A549 (cell line): ENCODE data around the gene CPAMD8. TPM values are rescaled to one million over a fixed set of nuclear protein-coding genes. Genes with fewer than 3 reads are reported as not detected.

Experiments used
- ATAC-seq, 2 experiments: fragments of 200-7000 bp in 1 of 2; fragments of >200 bp in 1 of 2; cut with Nextera tagmentation in 1 of 2; cut with Tn5 transposase in 1 of 2; 3 replicates each; pipeline versions ENCODE4 v1.8.0 to v1.9.1; 2018 to 2020; ENCODE audit warnings: mild to moderate bottlenecking in 1 of 2, moderate library complexity in 1 of 2
- CTCF ChIA-PET: fragments of 300-600 bp; sonication (Branson Sonifier 250); formaldehyde crosslinking; extraction: SDS; loops from one replicate; lab custom pipeline; 2021; ENCODE audit warnings: antibody characterized with exemption, inconsistent platforms; lab: Yijun Ruan, JAX
- POLR2A ChIA-PET: fragments of 350-600 bp; formaldehyde crosslinking; extraction: SDS; loops from one replicate; lab custom pipeline; 2021; ENCODE audit warnings: antibody characterized with exemption, inconsistent platforms; lab: Yijun Ruan, JAX
- DNase-seq, 2 experiments: peaks; one replicate each; pipeline versions ENCODE4 v3.0.0 to v3.0.0-alpha.2; 2011 to 2016; ENCODE audit warnings: low read depth in 1 of 2, low spot score in 1 of 2
- FAIRE-seq: peaks from 2 replicates; lab custom pipeline; 2011; peaks lifted over from hg19 to GRCh38; lab: Jason Lieb, UNC
- H3K27ac ChIP-seq, 2 experiments: fragments of >200 bp; sonication (Bioruptor Twin); formaldehyde crosslinking; 3 replicates each; pipeline ENCODE4 v1.5.1; 2016 to 2017
- H3K4me1 ChIP-seq: fragments of >200 bp; sonication (Bioruptor Twin); formaldehyde crosslinking; 3 replicates; pipeline ENCODE4 v1.6.1; 2016
- H3K4me2 ChIP-seq: fragments of >200 bp; sonication (Bioruptor Twin); formaldehyde crosslinking; 3 replicates; pipeline ENCODE4 v1.6.1; 2016
- H3K4me3 ChIP-seq: fragments of >200 bp; sonication (Bioruptor Twin); formaldehyde crosslinking; 3 replicates; pipeline ENCODE4 v1.5.1; 2016
- H3K9me3 ChIP-seq: fragments of >200 bp; sonication (Bioruptor Twin); formaldehyde crosslinking; 3 replicates; pipeline ENCODE4 v1.6.1; 2016
- ATOH8 ChIP-seq: fragments of 250-450 bp; sonication (Bioruptor Pico); IDR thresholded peaks from 2 replicates; pipeline ENCODE4 v1.5.0; 2020; ENCODE audit warnings: low read depth, mild to moderate bottlenecking, moderate library complexity
- CBX2 ChIP-seq: fragments of 200-600 bp; sonication (generic); IDR thresholded peaks from 2 replicates; pipeline ENCODE4 v1.6.1; 2016; ENCODE audit warnings: low read depth, mild to moderate bottlenecking, borderline replicate concordance
- CEBPB ChIP-seq, 2 experiments: fragments of >200 bp in 1 of 2; sonication (Bioruptor Twin) in 1 of 2; formaldehyde crosslinking in 1 of 2; IDR thresholded peaks; 2 replicates each; pipeline ENCODE4 v1.6.1; 2012 to 2016
- CTCF ChIP-seq: fragments of >200 bp; sonication (Bioruptor Twin); formaldehyde crosslinking; IDR thresholded peaks from 3 replicates; pipeline ENCODE4 v1.5.1; 2016
- ELK1 ChIP-seq: fragments of 150-350 bp; IDR thresholded peaks from 2 replicates; pipeline ENCODE4 v1.6.1; 2014; ENCODE audit warnings: low read depth, mild to moderate bottlenecking, low read length
- ESRRA ChIP-seq: fragments of 150-350 bp; IDR thresholded peaks from 2 replicates; pipeline ENCODE4 v1.6.1; 2014; ENCODE audit warnings: mild to moderate bottlenecking, low read length, borderline replicate concordance
- FOXS1 ChIP-seq: fragments of 250-450 bp; sonication (Bioruptor Pico); IDR thresholded peaks from 2 replicates; pipeline ENCODE4 v1.5.0; 2020; ENCODE audit warnings: mild to moderate bottlenecking, moderate library complexity
- HOXA7 ChIP-seq: fragments of 250-450 bp; sonication (Bioruptor Pico); IDR thresholded peaks from 2 replicates; pipeline ENCODE4 v1.5.0; 2020; ENCODE audit warnings: mild to moderate bottlenecking, moderate library complexity
- HOXB5 ChIP-seq: fragments of 250-450 bp; sonication (Bioruptor Pico); IDR thresholded peaks from 2 replicates; pipeline ENCODE4 v1.5.0; 2020; ENCODE audit warnings: mild to moderate bottlenecking, moderate library complexity
- JUNB ChIP-seq: fragments of >200 bp; sonication (Bioruptor Twin); formaldehyde crosslinking; IDR thresholded peaks from 2 replicates; pipeline ENCODE4 v1.6.1; 2016
- KDM1A ChIP-seq: fragments of 200-600 bp; sonication (generic); IDR thresholded peaks from 2 replicates; pipeline ENCODE4 v1.6.1; 2016; ENCODE audit warnings: low read depth, mild to moderate bottlenecking
- MAFK ChIP-seq: fragments of 450-650 bp; IDR thresholded peaks from 2 replicates; pipeline ENCODE4 v1.6.1; 2014; ENCODE audit not compliant: partially characterized antibody
- MAZ ChIP-seq: fragments of 150-350 bp; IDR thresholded peaks from 2 replicates; pipeline ENCODE4 v1.6.1; 2014; ENCODE audit warnings: antibody characterized with exemption, low read depth, low read length, borderline replicate concordance
- PHF8 ChIP-seq: fragments of 200-600 bp; sonication (generic); IDR thresholded peaks from 2 replicates; pipeline ENCODE4 v1.6.1; 2016; ENCODE audit warnings: low read depth, mild to moderate bottlenecking, antibody characterized with exemption, moderate library complexity, borderline replicate concordance
- SMC3 ChIP-seq: fragments of >200 bp; sonication (Bioruptor Twin); formaldehyde crosslinking; IDR thresholded peaks from 3 replicates; pipeline ENCODE4 v1.6.1; 2018; ENCODE audit warnings: inconsistent platforms
- USF2 ChIP-seq: fragments of 450-650 bp; IDR thresholded peaks from 2 replicates; pipeline ENCODE4 v1.6.1; 2014; ENCODE audit warnings: antibody characterized with exemption
- ZC3H11A ChIP-seq: fragments of 450-650 bp; IDR thresholded peaks from 2 replicates; pipeline ENCODE4 v1.6.1; 2014; ENCODE audit warnings: antibody characterized with exemption, mild to moderate bottlenecking
- WGBS: methylation state at CpG from one replicate; pipeline ENCODE4 v1.1.6; 2017; ENCODE audit errors: missing lambda C conversion rate; 5-methylcytosine and 5-hydroxymethylcytosine counted together
- polyA plus RNA-seq, 4 experiments: library from polyadenylated mRNA; depleted of rRNA in 3 of 4; stranded (reverse); fragments of >200 nt; fragmentation: RNase III in 1 of 4; extraction: RNeasy Plus Mini Kit Qiagen cat#74134 plus additional on column Dnase treatment in 1 of 4; gene quantifications; 2 replicates in 3 of 4; 3 replicates in 1 of 4; pipeline ENCODE4 v1.2.3, GENCODE V29; 2011 to 2017
- TF ChIP-seq, protein P1 (sequence below): fragments of 200-600 bp; sonication (generic); IDR thresholded peaks from 2 replicates; pipeline ENCODE4 v1.6.1; 2016; ENCODE audit warnings: antibody characterized with exemption, mild to moderate bottlenecking, moderate library complexity
- TF ChIP-seq, protein P2 (sequence below): fragments of 250-450 bp; sonication (Bioruptor Pico); IDR thresholded peaks from 2 replicates; pipeline ENCODE4 v1.5.0; 2021; ENCODE audit warnings: mild to moderate bottlenecking, moderate library complexity, borderline replicate concordance

CPAMD8 gene
- polyA plus RNA-seq, 2 of the 4 experiments (the other 2 are of a cell fraction): 0.03 TPM; not detected in 1

- TF ChIP-seq ATOH8 (CRISPR knock-in tag) (no peak), ESRRA (no peak), KDM1A (no peak), ELK1 (no peak), FOXS1 (CRISPR knock-in tag) (no peak), HOXA7 (CRISPR knock-in tag) (no peak)
- Histone ChIP-seq H3K4me2 (no peak overlapping the region), H3K4me1 (no peaks in the 10 kb centered on the region), H3K4me3 (no peak overlapping the region), H3K9me3 (no peaks in the 10 kb centered on the region), H3K27ac (no peak overlapping the region)
- DNase-seq (no peak), FAIRE-seq (no peak), ATAC-seq (no peak)
- CTCF ChIA-PET: interaction anchor here (1.1 kb wide), 1 partner anchor 211 kb away, joined by 3 read pairs; no protein-coding TSS in a partner anchor
- POLR2A ChIA-PET: no interaction called here
- WGBS: 79% methylated on average over 3 of the region's 3 CpGs
Observed at GRCh38 chr19:17060802-17061201, 34.2 kb upstream of the CPAMD8 start.

GRCh38 chr19:17058236-17058635, 31.6 kb upstream of the CPAMD8 start:
- 97% methylated on average over 8 of the region's 8 CpGs for WGBS
- Histone ChIP-seq H3K4me2 (no peak overlapping the region), H3K9me3 (no peaks in the 10 kb centered on the region), H3K4me1 (no peaks in the 10 kb centered on the region), H3K4me3 (no peak overlapping the region), H3K27ac (no peak overlapping the region)
- no peak for TF ChIP-seq JUNB
- TF ChIP-seq ZC3H11A: no peak
- TF ChIP-seq FOXS1 (CRISPR knock-in tag): no peak
- TF ChIP-seq CBX2: no peak
- no peak for TF ChIP-seq PHF8
- TF ChIP-seq, protein P1, sequence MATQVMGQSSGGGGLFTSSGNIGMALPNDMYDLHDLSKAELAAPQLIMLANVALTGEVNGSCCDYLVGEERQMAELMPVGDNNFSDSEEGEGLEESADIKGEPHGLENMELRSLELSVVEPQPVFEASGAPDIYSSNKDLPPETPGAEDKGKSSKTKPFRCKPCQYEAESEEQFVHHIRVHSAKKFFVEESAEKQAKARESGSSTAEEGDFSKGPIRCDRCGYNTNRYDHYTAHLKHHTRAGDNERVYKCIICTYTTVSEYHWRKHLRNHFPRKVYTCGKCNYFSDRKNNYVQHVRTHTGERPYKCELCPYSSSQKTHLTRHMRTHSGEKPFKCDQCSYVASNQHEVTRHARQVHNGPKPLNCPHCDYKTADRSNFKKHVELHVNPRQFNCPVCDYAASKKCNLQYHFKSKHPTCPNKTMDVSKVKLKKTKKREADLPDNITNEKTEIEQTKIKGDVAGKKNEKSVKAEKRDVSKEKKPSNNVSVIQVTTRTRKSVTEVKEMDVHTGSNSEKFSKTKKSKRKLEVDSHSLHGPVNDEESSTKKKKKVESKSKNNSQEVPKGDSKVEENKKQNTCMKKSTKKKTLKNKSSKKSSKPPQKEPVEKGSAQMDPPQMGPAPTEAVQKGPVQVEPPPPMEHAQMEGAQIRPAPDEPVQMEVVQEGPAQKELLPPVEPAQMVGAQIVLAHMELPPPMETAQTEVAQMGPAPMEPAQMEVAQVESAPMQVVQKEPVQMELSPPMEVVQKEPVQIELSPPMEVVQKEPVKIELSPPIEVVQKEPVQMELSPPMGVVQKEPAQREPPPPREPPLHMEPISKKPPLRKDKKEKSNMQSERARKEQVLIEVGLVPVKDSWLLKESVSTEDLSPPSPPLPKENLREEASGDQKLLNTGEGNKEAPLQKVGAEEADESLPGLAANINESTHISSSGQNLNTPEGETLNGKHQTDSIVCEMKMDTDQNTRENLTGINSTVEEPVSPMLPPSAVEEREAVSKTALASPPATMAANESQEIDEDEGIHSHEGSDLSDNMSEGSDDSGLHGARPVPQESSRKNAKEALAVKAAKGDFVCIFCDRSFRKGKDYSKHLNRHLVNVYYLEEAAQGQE: no peak
- TF ChIP-seq CTCF: no peak
- TF ChIP-seq MAZ: no peak
- no peak for TF ChIP-seq CEBPB (IDR thresholded peaks at IDR 0.05)
- no peak for TF ChIP-seq HOXB5 (CRISPR knock-in tag)
- no peak for TF ChIP-seq SMC3
- TF ChIP-seq, protein P2, sequence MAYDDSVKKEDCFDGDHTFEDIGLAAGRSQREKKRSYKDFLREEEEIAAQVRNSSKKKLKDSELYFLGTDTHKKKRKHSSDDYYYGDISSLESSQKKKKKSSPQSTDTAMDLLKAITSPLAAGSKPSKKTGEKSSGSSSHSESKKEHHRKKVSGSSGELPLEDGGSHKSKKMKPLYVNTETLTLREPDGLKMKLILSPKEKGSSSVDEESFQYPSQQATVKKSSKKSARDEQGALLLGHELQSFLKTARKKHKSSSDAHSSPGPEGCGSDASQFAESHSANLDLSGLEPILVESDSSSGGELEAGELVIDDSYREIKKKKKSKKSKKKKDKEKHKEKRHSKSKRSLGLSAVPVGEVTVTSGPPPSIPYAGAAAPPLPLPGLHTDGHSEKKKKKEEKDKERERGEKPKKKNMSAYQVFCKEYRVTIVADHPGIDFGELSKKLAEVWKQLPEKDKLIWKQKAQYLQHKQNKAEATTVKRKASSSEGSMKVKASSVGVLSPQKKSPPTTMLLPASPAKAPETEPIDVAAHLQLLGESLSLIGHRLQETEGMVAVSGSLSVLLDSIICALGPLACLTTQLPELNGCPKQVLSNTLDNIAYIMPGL: no peak
- TF ChIP-seq KDM1A: no peak
- TF ChIP-seq MAFK: no peak
- no peak for TF ChIP-seq USF2
- ATAC-seq (no peak), FAIRE-seq (no peak), DNase-seq (no peak)
- ChIA-PET CTCF (interaction anchor here (1.0 to 4.3 kb wide), 5 partner anchors 9 to 344 kb away, joined by 3 to 16 read pairs (median 4); no protein-coding TSS in a partner anchor), POLR2A (no interaction called here)
